ENCODE measurements around the gene TECR. TPM values are rescaled to one million over a fixed set of nuclear protein-coding genes. Genes with fewer than 3 reads are reported as not detected.
"Not testable (repeated sequence)": the region's sequence is repeated elsewhere in the genome, so short reads cannot be mapped to it uniquely, and the experiment has no call there.

TECR gene
- polyA plus RNA-seq, 1 donor = 131 TPM

DNA sequence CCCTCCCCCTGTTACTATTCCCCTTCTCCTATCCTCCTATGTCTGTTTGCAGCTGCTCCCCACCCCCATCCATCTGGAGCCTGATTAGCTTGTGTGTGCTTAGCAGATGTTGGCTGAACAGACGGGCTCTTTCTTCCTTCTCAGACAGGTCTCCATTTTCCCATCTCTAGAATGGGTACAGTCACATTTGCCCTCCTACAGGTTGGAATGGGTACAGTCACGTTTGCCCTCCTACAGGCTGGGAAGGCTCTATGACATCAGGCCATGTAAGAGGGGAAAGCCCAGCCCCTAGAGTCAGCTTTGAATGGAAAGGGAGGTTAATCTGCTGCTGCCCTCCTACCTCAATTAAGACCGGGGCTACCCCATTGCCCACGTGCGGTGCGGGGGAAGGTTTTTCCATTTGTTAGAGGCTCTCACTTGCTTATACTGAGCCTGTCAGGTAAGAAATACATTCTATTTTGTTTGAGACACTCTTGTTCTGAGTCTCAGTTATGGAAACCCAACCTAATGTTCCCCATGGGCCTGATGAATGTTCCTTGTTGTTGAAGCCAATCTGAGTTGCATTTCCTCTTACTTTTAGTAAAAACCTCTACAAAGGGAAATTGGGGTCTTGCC is 51.3 kb downstream of the TECR start:
- DNase-seq = no peak

DNA sequence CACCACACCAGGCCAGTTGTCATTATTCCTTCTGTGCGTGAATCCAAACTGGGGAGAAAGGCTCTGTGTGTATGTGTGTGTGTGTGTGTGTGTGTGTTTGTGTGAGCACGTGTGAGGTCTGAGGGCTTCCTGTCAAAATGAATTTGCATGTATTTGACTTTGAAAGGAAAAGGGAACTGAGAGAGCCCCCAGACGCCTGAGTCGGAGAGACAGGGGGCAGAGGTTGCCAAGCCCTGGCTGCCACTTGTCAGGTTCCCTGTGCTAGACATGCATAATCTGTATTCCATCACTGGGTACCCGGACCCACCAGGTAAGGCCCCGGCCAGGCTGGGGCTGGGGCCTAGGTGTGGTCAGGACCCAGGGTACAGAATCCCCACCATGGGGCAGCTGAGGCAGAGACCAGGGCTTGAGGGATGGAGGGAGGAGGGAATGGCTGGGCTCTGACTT is 53.5 kb downstream of the TECR start, which contains the start of gene CLEC17A:
TSS of gene CLEC17A (plus strand) at position 191 of the 447 bp plus-strand sequence. CDS start at position 268, 77 bp downstream.
- no peak for DNase-seq

DNA sequence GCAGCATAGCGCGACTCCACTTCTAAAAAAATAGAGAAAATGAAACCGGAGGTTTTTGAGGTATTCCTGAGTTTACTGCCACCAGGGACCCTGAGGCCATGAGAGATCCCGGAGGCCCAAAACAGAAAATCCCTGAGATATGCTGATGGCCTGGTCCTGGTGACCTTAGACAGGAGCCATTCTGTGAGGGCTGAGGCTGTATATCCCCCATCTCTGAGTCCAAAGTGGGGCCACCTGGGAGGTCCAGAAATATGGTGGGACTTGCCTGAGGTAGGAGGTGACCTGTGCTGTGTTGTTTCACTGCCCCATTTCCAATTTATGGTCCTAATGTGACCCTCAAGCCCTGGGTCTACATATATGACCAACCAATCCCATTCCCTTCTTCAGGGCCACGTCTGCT is 55.0 kb downstream of the TECR start:
- DNase-seq = not testable (repeated sequence)

DNA sequence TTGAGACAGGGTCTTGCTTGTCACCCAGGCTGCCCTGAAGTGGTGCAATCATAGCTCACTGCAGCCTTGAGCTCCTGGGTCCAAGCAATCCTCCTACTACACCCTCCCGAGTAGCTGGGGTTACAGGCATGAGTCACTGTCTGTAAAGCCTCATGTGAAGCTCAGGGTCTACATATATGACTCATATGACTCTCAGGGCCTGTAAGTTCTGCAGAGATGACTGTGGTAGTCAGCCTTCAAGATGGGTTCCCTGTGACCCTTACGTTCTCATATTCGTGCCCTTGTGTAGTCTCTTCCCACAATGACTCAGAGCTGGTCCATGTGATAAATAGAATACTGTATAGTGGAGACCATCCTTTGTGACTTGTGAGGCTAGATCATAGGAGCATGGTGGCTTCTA is 55.8 kb downstream of the TECR start:
- not testable (repeated sequence) for DNase-seq

DNA sequence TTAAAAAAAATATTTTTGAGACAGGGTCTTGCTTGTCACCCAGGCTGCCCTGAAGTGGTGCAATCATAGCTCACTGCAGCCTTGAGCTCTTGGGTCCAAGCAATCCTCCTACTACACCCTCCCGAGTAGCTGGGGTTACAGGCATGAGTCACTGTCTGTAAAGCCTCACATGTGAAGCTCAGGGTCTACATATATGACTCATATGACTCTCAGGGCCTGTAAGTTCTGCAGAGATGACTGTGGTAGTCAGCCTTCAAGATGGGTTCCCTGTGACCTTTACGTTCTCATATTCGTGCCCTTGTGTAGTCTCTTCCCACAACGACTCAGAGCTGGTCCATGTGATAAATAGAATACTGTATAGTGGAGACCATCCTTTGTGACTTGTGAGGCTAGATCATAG is 60.0 kb downstream of the TECR start:
- DNase-seq = not testable (repeated sequence)

DNA sequence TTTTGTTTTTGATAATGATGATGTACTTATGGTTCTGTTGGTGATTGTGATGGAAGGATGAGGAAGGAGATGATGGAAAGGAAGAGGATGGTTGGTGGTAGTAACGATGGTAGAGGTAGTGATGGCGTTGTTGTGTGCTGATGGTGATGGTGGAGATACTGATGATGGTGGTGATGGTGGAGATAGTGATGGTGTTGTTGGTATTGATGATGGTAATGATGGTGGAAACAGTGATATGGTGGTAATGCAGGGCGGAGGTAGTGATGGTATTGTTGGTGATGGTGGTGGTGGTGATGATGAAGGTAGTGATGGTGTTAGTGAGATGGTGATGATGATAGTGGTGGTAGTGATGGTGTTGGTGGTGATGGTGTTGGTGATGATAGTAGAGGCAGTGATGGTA is 66.2 kb downstream of the TECR start:
- no peak for DNase-seq

DNA sequence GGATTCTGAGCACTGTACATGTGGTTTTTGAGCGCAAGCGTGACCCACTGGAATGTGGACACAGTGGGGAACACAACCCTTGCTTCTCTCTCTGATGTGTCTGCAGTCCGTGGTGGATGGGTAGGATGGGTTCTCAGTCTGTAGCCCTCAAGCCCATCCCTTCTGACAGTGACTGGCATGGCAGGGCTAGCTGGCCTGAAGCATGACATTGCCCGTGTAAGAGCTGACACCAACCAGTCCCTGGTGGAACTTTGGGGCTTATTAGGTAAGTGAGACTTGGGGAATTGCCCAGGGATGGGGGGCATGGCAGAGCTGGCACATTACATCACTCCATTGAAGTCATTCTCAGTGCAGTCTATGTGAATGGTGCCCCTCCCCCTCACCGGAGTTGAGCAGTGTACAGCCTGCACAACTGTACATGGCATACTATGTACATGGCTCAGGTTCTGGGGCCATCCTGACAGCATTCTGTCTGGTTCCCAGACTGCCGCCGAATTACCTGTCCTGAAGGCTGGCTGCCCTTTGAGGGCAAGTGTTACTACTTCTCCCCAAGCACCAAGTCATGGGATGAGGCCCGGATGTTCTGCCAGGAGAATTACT is 70.3 kb downstream of the TECR start:
- no peak for DNase-seq

DNA sequence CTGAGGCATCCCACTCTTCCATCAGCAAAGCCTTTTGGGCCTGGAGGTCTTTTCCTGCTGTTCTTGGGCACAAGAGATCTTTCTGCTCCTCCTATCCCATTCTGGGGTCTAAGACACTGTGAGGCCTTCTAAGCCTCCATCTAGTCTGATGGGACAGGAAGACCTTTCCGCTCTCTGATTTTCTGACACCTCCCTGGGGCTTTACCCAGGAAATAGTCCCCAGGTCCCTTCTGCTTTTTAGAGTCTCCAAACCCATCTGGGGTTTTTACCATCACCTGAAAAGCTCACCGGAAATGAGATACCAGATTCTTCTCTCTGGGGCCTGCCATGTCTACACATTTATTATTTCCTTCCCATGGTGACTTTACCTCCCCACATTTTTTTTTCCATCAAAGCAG is 74.6 kb downstream of the TECR start:
- DNase-seq = no peak

DNA sequence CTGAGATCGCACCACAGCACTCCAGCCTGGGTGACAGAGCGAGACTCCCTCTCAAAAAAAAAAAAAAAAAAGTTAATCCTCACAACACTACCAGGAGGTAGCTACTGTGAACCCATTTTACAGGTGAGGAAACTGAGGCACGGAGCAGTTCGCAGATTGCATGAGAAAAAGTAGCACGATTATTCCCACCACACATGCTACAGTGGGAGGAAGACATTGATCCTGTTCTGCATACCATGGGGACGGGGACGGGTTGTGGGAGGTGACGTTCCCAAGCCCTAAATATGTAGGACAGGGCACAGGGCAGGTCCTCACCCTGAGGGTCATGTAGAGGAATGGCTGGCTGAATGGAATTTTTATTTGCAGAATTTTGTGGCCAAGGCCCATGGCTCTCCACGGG is 77.2 kb downstream of the TECR start:
- DNase-seq = no peak

DNA sequence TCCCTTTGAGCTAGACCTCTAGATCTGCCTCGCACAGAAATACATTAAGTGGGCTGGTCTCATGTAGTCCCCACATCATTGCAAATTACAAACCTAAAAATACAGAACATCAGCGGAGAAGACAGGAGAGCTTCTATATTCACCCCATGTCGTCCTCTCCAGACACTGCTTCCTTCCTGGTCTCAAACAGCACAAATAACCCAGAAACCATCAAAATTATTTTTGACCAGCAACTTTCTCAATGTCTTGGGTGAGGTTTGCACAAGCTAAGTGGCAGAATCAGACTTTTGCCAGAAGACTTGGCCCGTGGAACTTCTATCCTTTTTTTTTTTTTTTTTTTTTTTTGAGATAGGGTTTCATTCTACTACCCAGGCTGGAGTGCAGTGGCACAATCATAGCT is 81.7 kb downstream of the TECR start:
- DNase-seq = no peak

DNA sequence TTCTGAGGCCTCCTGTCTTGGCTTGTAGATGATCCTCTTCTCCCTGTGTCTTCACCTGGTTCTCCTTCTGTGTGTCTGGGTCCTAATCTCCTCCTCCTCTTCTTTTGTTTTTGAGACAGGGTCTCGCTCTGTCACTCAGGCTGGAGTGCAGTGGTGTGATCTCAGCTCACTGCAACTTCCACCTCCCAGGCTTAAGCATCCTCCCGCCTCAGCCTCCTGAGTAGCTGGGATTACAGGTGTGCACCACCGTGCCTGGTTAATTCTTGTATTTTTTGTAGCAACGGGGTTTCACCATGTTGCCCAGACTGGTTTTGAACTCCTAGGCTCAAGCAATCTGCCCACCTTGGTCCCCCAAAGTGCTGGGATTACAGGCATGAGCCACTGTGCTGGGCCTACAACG is 82.8 kb downstream of the TECR start:
- DNase-seq = not testable (repeated sequence)

DNA sequence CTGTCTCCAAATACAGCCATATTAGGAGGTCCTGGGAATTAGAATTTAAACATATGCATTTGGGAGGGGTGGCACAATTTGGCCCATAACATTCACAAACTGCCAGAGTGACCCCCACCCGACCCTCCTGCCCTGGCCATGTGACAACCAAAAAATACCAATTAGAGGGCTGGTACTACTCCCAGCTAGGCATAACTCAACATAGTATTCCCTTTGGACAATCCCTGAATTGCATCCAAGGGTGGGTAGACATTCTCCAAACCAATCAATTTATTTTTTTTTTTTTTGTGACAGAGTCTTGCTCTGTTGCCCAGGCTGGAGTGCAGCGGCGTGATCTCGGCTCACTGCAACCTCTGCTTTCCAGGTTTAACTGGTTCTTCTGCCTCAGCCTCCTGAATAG is 83.3 kb downstream of the TECR start:
- DNase-seq = no peak

DNA sequence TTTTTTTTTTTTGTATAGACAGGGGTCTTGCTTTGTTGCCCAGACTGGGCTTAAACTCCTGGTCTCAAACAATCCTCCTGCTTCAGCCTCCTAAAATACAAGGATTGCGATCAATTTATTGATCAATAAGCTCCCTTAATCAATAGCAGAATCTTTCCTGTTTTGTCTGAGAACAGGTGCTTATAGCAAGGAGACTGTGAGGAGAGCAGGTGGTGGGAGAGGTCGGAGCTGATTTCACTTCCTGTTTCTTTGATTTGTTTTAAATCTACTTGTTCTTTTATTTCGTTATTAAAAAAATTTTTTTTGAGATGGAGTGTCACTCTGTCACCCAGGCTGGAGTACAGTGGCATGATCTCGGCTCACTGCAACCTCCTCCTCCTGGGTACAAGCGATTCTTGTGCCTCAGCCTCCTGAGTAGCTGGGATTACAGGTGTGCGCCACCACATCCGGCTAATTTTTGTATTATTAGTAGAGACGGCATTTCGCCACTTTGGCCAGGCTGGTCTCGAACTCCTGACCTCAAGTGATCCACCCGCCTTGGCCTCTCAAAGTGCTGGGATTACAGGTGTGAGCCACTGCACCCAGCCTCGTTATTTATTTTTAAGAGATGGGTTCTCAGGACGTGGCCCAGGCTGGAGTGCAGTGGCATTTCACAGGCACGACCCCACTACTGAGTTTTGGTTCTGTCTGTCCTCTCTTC is 84.2 kb downstream of the TECR start:
- not testable (repeated sequence) for DNase-seq

DNA sequence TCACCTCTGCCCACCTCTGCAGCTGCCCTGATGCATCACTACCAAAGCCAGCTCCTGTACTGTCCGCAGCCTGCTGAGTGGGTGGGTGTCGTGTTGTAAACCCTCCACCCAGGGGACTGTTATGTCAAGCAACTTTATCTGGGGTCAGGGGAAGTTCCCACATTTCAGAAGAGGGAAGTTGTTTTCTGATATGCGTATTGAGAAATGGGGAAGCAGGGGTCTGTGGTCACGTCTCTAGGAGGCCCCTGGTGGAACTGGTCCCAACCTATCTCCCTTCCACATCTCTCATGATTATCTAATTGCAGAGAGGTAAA is 84.7 kb downstream of the TECR start:
- no peak for DNase-seq

Other genes with a start within 250 kb of the TECR start
- gene ADGRE5, start 148.2 kb upstream of the TECR start, polyA plus RNA-seq (ENCODE audit: insufficient read length) = 16.4 TPM
- gene DDX39A, start 110.3 kb upstream of the TECR start, polyA plus RNA-seq (ENCODE audit: insufficient read length) = 59.2 TPM
- gene PKN1, start 96.3 kb upstream of the TECR start, polyA plus RNA-seq (ENCODE audit: insufficient read length) = 82.1 TPM
- 1.6 TPM for gene PTGER1, start 54.2 kb upstream of the TECR start, polyA plus RNA-seq (ENCODE audit: insufficient read length)
- gene GIPC1, start 33.5 kb upstream of the TECR start, polyA plus RNA-seq (ENCODE audit: insufficient read length) = 67.3 TPM
- gene DNAJB1, start 11.2 kb upstream of the TECR start, polyA plus RNA-seq (ENCODE audit: insufficient read length) = 87.5 TPM
- gene NDUFB7, start 42.5 kb downstream of the TECR start, polyA plus RNA-seq (ENCODE audit: insufficient read length) = 67.4 TPM
- 0.07 TPM for gene CLEC17A, start 53.5 kb downstream of the TECR start, polyA plus RNA-seq (ENCODE audit: insufficient read length)
- gene ADGRE3, start 145.2 kb downstream of the TECR start, polyA plus RNA-seq (ENCODE audit: insufficient read length) = not detected
- gene ZNF333, start 160.5 kb downstream of the TECR start, polyA plus RNA-seq (ENCODE audit: insufficient read length) = 28.8 TPM
- gene ADGRE2, start 249.0 kb downstream of the TECR start, polyA plus RNA-seq (ENCODE audit: insufficient read length) = 0.33 TPM

All from left kidney (tissue), 2 donors.